GM12892 (cell line): ENCODE data around the gene PHLPP2.

Source experiments
- DNase-seq: peaks from one replicate; pipeline ENCODE4 v3.0.0; 2011; ENCODE audit not compliant: insufficient read length
- FAIRE-seq: peaks from 2 replicates; lab custom pipeline; 2011; peaks lifted over from hg19 to GRCh38; lab: Jason Lieb, UNC
- POLR2A ChIP-seq: IDR thresholded peaks from 2 replicates; pipeline ENCODE4 v1.6.1; 2011; ENCODE audit warnings: low read depth, low read length, control low read depth
- POLR2AphosphoS5 ChIP-seq: IDR thresholded peaks from 2 replicates; pipeline ENCODE4 v1.6.1; 2011; ENCODE audit warnings: low read depth, low read length, control low read depth
- TAF1 ChIP-seq: IDR thresholded peaks from 2 replicates; pipeline ENCODE4 v1.6.1; 2011; ENCODE audit warnings: low read depth, mild to moderate bottlenecking, control low read depth, low read length, borderline replicate concordance

Gene PHLPP2

DNA sequence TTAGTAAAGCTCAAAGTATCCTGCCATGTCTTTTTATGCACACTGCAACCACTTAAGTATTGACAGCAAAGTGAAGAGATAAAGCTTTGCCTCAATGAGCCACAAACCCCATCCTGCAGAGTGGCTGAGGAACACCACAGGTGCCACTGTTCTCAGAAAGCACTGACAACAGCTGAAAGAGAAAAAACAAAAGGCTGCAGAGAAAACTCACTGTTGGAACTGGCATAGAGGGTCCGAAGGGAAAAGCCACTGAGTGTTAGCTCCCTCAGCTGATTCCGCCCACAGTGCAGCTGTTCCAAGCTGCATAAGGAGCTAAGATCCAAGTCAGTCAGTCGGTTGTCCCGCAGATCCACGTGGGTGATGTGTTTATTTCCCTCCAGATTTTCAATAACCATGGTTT is 48.3 kb downstream of the PHLPP2 start:
- no peak for FAIRE-seq
- TF ChIP-seq TAF1 (no peak), POLR2AphosphoS5 (no peak), POLR2A (no peak)

DNA sequence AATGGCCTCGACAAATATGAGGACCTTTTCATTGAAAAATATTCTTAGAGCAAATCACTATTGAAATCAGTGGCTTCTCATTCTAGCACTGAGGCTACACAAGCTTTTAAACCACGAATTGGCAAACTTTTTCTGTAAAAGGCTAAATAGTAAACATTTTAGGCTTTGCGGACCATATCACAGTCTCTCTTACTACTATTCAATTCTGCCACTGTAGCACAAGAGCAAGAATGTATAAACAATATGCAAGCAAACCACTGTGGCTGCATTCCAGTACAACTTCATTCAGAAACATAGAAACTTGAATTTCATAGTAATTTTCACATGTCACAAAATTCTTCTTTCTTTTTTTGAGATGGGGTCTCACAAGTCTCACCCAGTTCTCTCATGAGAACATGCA is 49.1 kb downstream of the PHLPP2 start:
- FAIRE-seq = no peak
- TF ChIP-seq TAF1 (no peak), POLR2A (no peak), POLR2AphosphoS5 (no peak)
- no peak for DNase-seq

More for the DNA sequence above, 48.3 kb downstream of the PHLPP2 start:
- no peak for DNase-seq

DNA sequence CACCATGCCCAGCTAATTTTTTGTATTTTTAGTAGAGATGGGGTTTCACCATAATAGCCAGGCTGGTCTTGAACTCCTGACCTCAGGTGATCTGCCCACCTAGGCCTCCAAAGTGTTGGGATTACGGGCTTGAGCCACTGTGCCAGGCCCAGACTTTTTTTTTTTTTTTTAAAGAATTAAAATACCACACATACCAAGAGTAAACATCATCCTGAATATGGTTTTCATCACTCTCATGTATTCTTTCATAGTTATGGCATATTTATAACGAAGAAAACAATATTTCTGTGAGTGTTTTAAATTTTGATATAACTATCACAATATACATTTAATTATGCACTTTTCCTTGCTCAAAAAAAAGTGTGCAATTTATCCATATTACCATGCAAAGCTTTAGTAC is 50.3 kb downstream of the PHLPP2 start:
- FAIRE-seq (no peak), DNase-seq (no peak)
- no peak for TF ChIP-seq POLR2A
- TF ChIP-seq POLR2AphosphoS5 = no peak
- no peak for TF ChIP-seq TAF1

DNA sequence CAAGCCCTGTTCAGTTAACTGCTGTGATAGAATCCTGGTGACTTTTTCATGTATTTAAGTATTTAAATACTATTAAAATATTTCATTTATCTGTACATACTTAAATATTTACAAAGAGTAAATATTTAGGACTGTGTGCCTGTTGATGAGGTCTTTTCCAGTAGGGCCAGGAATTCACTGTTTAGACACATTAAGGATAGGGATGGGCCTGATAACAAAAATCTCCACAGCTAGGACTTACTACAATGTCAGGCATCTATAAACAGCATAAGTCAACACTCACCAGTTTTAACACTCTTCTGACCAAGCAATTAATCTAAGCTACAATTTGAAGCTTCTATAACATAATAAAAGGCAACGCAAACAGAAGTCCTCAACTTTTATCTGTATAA is 50.9 kb downstream of the PHLPP2 start:
- FAIRE-seq (no peak), DNase-seq (no peak)
- no peak for TF ChIP-seq POLR2A
- no peak for TF ChIP-seq POLR2AphosphoS5
- TF ChIP-seq TAF1 = no peak

DNA sequence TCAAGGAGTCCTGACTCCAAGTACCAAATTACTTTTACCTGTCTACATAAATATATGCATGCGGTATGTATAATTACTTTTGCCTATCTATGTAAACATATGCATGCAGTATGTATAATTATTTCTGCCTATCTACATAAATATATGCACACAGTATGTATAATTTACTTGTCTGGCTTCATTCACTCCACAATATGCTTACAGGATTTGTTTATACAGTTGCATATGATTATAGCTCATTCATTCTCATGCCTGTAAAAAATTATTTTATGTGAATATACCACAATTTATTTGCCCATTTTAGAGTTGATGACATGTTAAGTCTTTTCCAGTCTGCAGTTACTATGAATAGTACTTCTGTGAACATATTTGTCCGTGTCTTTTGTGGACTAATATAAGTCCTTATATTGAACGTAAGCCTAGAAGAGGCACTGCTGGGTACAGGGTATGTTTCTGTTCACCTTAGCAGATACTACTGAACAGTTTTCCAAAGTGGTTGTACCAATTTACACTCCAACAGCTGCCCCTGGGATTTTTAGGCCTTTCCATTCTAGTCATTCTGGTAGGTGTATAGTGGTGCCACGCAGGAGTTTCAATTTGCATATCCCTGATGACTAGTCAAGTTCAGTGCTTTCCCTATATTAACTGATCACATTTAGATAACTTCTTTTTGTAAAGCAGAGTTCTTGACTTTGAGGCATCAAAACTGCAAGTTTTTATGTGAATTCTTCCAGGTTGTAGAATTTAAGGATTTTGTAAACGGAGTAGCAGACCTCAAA is 51.5 kb downstream of the PHLPP2 start:
- no peak for TF ChIP-seq TAF1
- TF ChIP-seq POLR2AphosphoS5 = no peak
- TF ChIP-seq POLR2A = no peak
- DNase-seq (no peak), FAIRE-seq (no peak)

DNA sequence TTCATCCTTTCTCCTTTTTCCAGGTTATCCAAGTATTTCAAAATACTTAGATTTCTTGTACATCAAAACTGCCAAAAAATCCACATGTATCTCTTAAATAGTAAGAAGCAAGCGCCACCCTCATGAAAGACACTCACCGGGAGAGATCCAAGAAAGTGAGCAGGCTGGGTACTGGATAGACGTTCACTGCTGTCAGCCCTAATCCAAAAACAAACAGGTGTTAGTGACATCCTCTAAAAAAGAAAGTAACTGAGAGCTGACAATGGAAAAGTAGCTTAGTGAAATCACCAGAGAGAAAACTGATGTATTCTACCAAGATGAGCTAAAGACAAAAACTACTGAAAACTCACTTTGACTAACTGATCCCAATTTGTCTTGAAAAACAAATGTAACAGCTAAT is 52.4 kb downstream of the PHLPP2 start:
- no peak for FAIRE-seq
- DNase-seq = no peak
- TF ChIP-seq POLR2AphosphoS5 (no peak), POLR2A (no peak), TAF1 (no peak)

DNA sequence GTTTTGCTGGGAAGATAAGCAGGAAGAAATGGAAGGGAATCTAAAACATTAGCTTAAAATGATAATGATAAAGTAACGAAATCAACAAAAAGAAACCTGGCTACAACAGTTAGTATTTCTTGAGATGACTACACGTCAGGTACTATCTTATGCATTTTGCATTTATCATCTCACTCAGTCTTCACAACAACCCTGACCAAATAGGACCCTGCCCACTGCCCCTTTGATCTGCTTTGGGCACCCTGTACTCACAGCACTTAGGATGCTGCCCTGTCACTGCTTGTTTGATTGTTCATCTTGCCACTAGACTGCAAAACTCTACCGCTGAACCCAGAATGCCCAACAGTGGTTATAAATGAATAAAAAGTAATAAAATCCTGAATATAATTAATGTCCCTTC is 53.3 kb downstream of the PHLPP2 start:
- TF ChIP-seq TAF1 = no peak
- no peak for TF ChIP-seq POLR2AphosphoS5
- TF ChIP-seq POLR2A = no peak
- FAIRE-seq (no peak), DNase-seq (no peak)

DNA sequence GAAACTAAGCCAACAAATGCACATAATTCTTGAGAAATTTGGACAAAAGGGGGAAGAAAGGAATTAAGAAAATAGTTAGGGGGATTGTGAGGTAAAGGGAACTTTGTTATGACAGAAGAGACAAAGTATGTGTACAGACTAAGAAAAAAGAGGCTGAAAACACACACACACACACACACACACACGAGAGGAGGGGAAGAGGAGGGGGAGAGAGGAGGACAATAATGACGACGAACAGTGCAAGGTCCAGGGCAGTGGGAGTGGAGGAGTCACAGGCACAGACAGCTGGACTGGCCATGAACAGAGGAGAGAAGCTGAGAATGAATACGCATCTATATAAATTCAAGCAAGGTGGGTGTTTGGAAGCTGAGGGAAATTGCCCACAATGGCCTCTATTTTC is 54.0 kb downstream of the PHLPP2 start:
- DNase-seq (no peak), FAIRE-seq (no peak)
- TF ChIP-seq POLR2A = no peak
- no peak for TF ChIP-seq POLR2AphosphoS5

DNA sequence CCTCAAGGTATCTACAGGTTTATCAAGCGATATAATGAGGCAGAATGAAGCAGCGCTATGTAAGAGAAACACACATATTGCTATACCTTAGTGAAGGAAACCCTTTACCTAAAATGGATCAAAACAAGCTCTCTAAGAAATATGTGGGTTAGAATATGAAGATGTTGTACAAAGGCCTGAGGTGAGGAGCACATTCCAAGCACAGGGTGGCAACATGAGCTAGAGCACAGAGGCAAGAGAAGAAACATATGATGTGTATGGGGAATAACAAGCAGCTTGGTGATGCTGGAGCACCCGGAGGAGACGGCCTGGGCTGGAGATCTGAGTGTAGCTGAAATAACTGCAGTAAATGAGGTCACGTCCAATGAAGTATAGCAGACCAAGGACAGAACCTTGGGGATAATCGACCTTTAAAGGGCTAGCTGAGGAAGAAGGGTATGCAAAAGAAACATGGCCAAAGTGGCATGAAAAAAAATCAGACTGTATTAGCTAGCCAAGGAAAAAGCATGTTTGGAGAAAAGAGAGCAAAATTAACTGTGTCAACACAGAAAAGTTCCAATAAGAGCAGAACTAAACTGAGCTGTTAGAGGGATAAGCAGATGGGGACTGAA is 54.5 kb downstream of the PHLPP2 start:
- FAIRE-seq (no peak), DNase-seq (no peak)
- no peak for TF ChIP-seq POLR2AphosphoS5
- TF ChIP-seq TAF1 = no peak
- no peak for TF ChIP-seq POLR2A

DNA sequence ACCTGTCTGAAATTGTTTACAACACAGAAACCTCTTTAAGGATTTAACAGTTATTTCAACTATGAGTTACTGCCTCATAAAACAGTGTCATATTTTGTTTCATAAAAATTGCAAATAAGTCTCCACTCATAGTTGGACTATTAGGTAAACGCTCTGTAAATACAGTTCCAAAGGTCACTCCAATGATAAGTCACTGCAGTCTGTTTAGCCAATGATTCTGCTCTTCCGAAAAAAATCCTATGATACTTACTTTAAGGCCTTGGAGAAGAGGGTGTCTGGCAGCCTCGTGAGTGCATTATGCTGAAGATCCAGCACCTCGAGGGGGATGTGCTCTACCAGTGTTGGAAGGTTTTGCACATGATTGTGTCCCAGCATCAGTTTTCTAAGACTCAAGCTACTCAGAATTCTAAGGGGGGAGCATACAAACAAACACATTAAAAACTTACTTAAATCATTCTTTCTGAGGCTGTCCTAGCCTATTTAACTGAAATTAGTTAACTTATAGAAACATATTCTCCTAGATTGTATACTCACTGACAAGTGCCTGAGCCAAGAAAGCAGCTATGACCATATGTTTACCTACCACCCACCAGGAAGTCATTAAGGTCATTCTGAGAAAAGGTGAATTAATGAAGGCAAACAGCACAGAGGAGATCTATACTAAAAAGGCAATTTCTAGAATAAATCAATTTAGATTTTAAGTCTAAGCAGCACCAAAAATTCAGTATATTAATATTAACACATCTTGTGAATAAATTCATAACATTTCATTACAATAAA is 57.4 kb downstream of the PHLPP2 start:
- FAIRE-seq = no peak
- TF ChIP-seq POLR2A (no peak), POLR2AphosphoS5 (no peak), TAF1 (no peak)
- no peak for DNase-seq

DNA sequence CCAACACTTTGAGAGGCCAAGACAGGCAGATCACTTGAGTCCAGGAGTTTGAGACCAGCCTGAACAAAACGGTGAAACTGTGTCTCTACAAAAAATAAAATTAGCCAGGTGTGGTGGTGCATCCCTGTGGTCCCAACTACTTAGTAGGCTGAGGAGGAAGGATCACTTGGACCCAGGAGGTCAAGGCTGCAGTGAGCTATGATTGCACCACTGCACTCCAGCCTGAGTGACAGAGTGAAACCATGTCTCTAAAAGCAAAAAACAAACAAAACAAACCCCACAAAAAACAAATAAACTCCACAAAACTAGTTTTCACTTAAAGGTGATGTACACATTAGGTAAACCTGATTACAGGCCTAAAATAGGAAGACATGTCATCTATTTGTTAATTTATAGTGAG is 58.2 kb downstream of the PHLPP2 start:
- no peak for FAIRE-seq
- TF ChIP-seq POLR2AphosphoS5 (no peak), TAF1 (no peak), POLR2A (no peak)
- DNase-seq = no peak
